ENCODE data around the gene ESF1.

The ESF1 gene

GRCh38 chr20:13685623-13686022 lies 99.1 kb downstream of the ESF1 start:
- no peak overlapping the region for H3K9ac ChIP-seq

GRCh38 chr20:13684566-13685222 lies 100.0 kb downstream of the ESF1 start:
- H4K20me1 ChIP-seq = no peaks in the 10 kb centered on the region
- peak overlapping the region in 8 of 11 experiments; percentile 9 to 48 (median 41); a peak in 8 of 22 replicates for H3K27ac ChIP-seq
- H3K9me3 ChIP-seq (replicated peaks in 1 of 11) = no peaks in the 10 kb centered on the region
- peaks cover 11 to 20% (median 18%) of the 10 kb centered on the region in 10 experiments for H3K4me1 ChIP-seq
- TF ChIP-seq Cebpa-rat (IDR thresholded peaks at IDR 0.05) = no peak
- no peak overlapping the region for H3K4me3 ChIP-seq
- H3K36me3 ChIP-seq = no peaks in the 10 kb centered on the region
- H3K27me3 ChIP-seq = no peaks in the 10 kb centered on the region
- peak overlapping the region; percentile 53 to 88 (median 70) for H3K4me2 ChIP-seq
- H3K9ac ChIP-seq = no peak overlapping the region

More at GRCh38 chr20:13685623-13686022, 99.1 kb downstream of the ESF1 start:
- no peaks in the 10 kb centered on the region for H3K27me3 ChIP-seq
- peak overlapping the region in 1 of 11 experiments; percentile 73; a peak in 5 of 22 replicates for H3K4me2 ChIP-seq
- no peaks in the 10 kb centered on the region for H3K36me3 ChIP-seq
- H3K4me1 ChIP-seq = peaks cover 11 to 20% (median 18%) of the 10 kb centered on the region in 10 experiments
- TF ChIP-seq Cebpa-rat (IDR thresholded peaks at IDR 0.05) = no peak
- no peak overlapping the region for H3K27ac ChIP-seq
- H3K4me3 ChIP-seq = no peak overlapping the region
- no peaks in the 10 kb centered on the region for H3K9me3 ChIP-seq (replicated peaks in 1 of 11)
- H4K20me1 ChIP-seq = no peaks in the 10 kb centered on the region

GRCh38 chr20:13683833-13684232 lies 100.9 kb downstream of the ESF1 start:
- TF ChIP-seq Cebpa-rat (IDR thresholded peaks at IDR 0.05) = no peak
- H3K4me3 ChIP-seq = no peak overlapping the region

DNA sequence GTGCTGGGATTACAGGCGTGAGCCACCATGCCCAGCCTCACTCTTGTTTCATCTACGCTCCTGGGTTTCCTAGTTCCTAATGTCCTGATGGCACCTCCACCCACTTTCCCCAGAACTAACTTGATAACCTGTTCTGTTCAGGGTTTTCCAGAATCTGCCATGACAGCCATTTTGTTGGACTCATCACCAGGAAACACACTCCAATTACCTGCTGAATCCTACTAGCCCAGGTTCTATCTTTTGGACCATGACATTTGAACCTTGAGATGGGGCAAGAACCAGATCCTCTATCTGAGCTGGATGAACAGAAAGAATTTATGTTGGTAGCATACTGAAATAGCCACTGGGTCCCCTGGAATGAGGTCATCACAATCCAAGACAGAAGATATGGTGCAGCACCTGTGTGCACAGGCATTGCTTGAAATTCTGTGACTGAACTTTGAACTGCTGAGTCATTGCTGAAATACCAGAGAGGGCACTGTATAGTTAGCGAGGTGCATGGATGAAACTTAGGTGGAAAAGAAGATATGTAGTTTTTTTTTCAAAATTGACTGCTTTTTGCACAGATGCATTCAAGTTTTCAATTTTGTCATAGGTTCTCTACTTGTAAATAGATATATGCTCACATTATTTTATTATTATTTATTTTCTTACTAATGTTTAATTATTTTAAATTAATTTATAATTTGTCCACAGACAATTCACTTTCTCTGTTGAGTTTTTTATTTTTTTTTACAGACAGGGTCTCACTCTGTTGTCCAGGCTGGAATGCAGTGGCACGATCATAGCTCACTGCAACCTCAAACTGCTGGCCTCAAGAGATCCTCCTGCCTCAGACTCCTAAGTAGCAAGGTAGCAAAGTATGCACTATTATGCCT lies 103.2 kb downstream of the ESF1 start:
- Histone ChIP-seq H3K4me3 (no peak overlapping the region), H3K4me2 (no peak overlapping the region), H3K9me3 (replicated peaks in 1 of 11) (no peaks in the 10 kb centered on the region; a peak in 1 of 22 replicates), H3K36me3 (no peaks in the 10 kb centered on the region), H3K9ac (no peak overlapping the region), H3K27ac (no peak overlapping the region), H4K20me1 (no peaks in the 10 kb centered on the region), H3K27me3 (no peaks in the 10 kb centered on the region), H3K4me1 (peaks cover 11 to 20% (median 18%) of the 10 kb centered on the region in 10 experiments)
- no peak for TF ChIP-seq Cebpa-rat (IDR thresholded peaks at IDR 0.05)

More at GRCh38 chr20:13683833-13684232, 100.9 kb downstream of the ESF1 start:
- Histone ChIP-seq H3K4me2 (peak overlapping the region in 9 of 11 experiments; percentile 53 to 88 (median 72); a peak in 18 of 22 replicates), H3K27me3 (no peaks in the 10 kb centered on the region), H4K20me1 (no peaks in the 10 kb centered on the region), H3K9me3 (replicated peaks in 1 of 11) (no peaks in the 10 kb centered on the region), H3K27ac (peak overlapping the region in 2 of 11 experiments; percentile 20 to 33; a peak in 1 of 22 replicates), H3K9ac (no peak overlapping the region), H3K4me1 (peaks cover 11 to 20% (median 18%) of the 10 kb centered on the region in 10 experiments), H3K36me3 (no peaks in the 10 kb centered on the region)

DNA sequence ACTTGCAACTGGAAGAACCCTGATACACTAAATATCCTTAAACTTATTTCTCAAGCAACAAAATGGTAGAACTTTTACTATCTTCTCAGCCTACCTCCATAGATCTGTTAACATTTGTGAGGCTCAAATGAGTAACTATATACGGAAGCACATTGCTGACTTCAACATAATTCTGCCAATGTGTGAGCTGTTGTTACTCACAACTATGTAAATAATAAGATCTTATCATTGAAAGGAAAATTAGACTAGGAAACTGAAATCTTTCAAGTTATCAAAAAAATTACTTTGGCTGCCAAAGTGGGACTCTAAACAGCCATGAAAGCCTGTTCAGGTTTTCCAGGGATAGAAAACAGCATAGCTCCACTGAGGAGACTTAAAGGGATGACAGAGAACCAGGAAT lies 105.8 kb downstream of the ESF1 start:
- H3K4me1 ChIP-seq = peaks cover 0 to 6% (median 3%) of the 10 kb centered on the region in 10 experiments; a peak in 16 of 20 replicates
- H3K27me3 ChIP-seq = no peaks in the 10 kb centered on the region
- no peak overlapping the region for H3K9ac ChIP-seq
- H3K9me3 ChIP-seq (replicated peaks in 1 of 11) = peaks cover 0 to 6% (median 0%) of the 10 kb centered on the region in 11 experiments; a peak in 1 of 22 replicates
- H4K20me1 ChIP-seq = no peaks in the 10 kb centered on the region
- no peaks in the 10 kb centered on the region for H3K36me3 ChIP-seq
- no peak overlapping the region for H3K4me2 ChIP-seq
- no peak overlapping the region for H3K4me3 ChIP-seq
- no peak overlapping the region for H3K27ac ChIP-seq
- TF ChIP-seq Cebpa-rat (IDR thresholded peaks at IDR 0.05) = no peak

DNA sequence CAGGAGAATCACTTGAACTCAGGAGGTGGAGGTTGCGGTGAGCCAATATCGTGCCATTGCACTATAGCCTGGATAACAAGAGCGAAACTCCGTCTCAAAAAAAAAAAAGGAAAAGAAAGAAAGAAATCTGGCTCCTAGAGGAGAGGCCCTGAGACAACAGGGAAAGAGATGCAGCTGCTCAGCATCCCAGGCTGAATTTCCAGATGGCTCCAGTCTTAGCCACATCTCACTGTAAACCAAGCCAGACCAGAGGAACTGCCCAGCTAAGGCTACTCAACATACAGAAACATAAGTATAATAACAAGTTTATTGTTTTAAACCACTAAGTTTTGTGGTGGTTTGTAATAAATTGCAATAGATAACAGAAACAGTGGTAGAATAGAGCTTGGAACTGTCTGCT lies 107.5 kb downstream of the ESF1 start:
- no peaks in the 10 kb centered on the region for H4K20me1 ChIP-seq
- no peak for TF ChIP-seq Cebpa-rat (IDR thresholded peaks at IDR 0.05)
- no peak overlapping the region for H3K4me3 ChIP-seq
- H3K4me2 ChIP-seq = no peak overlapping the region
- no peaks in the 10 kb centered on the region for H3K27me3 ChIP-seq
- no peak overlapping the region for H3K27ac ChIP-seq
- H3K9me3 ChIP-seq (replicated peaks in 1 of 11) = peaks cover 0 to 6% (median 0%) of the 10 kb centered on the region in 11 experiments; a peak in 1 of 22 replicates
- H3K4me1 ChIP-seq = no peaks in the 10 kb centered on the region
- no peaks in the 10 kb centered on the region for H3K36me3 ChIP-seq
- no peak overlapping the region for H3K9ac ChIP-seq

GRCh38 chr20:13676682-13677081 lies 108.0 kb downstream of the ESF1 start:
- Histone ChIP-seq H3K4me2 (no peak overlapping the region), H3K9me3 (replicated peaks in 1 of 11) (peaks cover 0 to 6% (median 0%) of the 10 kb centered on the region in 11 experiments; a peak in 1 of 22 replicates), H3K27me3 (no peaks in the 10 kb centered on the region), H3K27ac (no peak overlapping the region), H3K9ac (no peak overlapping the region), H3K4me3 (no peak overlapping the region), H3K36me3 (no peaks in the 10 kb centered on the region), H4K20me1 (no peaks in the 10 kb centered on the region), H3K4me1 (no peaks in the 10 kb centered on the region)
- TF ChIP-seq Cebpa-rat (IDR thresholded peaks at IDR 0.05) = no peak

- peaks cover 0 to 6% (median 0%) of the 10 kb centered on the region in 11 experiments; a peak in 1 of 22 replicates for H3K9me3 ChIP-seq (replicated peaks in 1 of 11)
- no peak overlapping the region for H3K4me2 ChIP-seq
- no peak for TF ChIP-seq Cebpa-rat (IDR thresholded peaks at IDR 0.05)
- H4K20me1 ChIP-seq = no peaks in the 10 kb centered on the region
- no peaks in the 10 kb centered on the region for H3K27me3 ChIP-seq
- H3K36me3 ChIP-seq = no peaks in the 10 kb centered on the region
- no peak overlapping the region for H3K4me3 ChIP-seq
- no peaks in the 10 kb centered on the region for H3K4me1 ChIP-seq
- H3K27ac ChIP-seq = no peak overlapping the region
- H3K9ac ChIP-seq = no peak overlapping the region
These were observed 112.0 kb downstream of the ESF1 start for GRCh38 chr20:13672690-13673089.

- H3K4me3 ChIP-seq = no peak overlapping the region
- no peak overlapping the region for H3K4me2 ChIP-seq
- H3K9ac ChIP-seq = no peak overlapping the region
- TF ChIP-seq Cebpa-rat (IDR thresholded peaks at IDR 0.05) = no peak
- no peaks in the 10 kb centered on the region for H4K20me1 ChIP-seq
- no peaks in the 10 kb centered on the region for H3K36me3 ChIP-seq
- H3K27ac ChIP-seq = no peak overlapping the region
- H3K4me1 ChIP-seq = no peaks in the 10 kb centered on the region
- H3K27me3 ChIP-seq = no peaks in the 10 kb centered on the region
- 0 out of 22 replicates have a peak, but pooled peaks cover 0 to 6% (median 0%) of the 10 kb centered on the region in 11 experiments for H3K9me3 ChIP-seq (replicated peaks in 1 of 11)
These were observed 112.8 kb downstream of the ESF1 start for GRCh38 chr20:13671916-13672378.

All from BLaER1 treated with 17β-estradiol and CSF1 and Interleukin-3, amounts not matched to agents 10 nM and 100 nM (cell line).